CD4-positive, alpha-beta T cell treated with Interferon gamma for 1 hour (primary cell): ENCODE measurements around the gene GP1BA.
A peak's percentile ranks its signal among the peaks of the same experiment; 100 is the strongest.

Experiments used
- DNase-seq: peaks from one replicate; pipeline ENCODE4 v3.0.0-alpha.2; 2020

GP1BA gene

DNA sequence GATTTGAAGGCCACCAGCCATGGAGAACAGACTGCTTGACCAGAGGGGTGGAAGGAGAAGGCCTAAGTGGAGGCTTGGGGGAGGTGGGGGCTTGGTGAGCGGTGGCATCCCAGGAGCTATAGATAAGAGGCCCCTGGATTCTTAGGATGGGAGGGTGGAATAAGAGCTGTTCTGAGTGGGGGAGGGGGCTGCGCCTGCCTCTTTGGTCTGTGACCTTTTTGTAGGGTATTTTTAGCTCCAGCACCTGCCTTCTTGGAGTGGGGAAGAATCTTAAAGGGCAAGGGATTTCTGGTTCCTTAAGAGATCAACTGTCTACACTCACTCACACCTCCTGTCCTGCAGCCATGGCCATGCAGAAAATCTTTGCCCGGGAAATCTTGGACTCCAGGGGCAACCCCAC is 19.4 kb downstream of the GP1BA start:
- no peak for DNase-seq

DNA sequence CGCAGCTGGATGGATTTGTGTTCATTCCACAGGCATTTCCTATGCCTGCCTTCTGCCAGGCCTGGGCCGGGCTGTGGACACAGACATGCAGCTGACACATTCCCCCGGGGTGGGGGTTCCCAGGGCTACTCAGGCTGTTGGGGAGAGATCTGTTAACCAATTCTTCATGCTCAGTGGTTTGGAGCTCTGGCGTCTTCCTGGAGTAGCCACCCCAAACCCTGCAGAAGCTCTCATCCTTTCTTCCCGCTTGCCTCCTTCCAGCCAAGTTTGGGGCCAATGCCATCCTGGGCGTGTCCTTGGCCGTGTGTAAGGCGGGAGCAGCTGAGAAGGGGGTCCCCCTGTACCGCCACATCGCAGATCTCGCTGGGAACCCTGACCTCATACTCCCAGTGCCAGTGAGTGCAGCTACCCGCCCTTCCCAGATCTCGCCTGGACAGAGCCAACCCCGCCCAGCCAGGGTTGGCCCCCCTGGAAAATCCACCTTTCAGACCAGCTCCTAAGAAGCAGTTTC is 21.4 kb downstream of the GP1BA start:
- no peak for DNase-seq

DNA sequence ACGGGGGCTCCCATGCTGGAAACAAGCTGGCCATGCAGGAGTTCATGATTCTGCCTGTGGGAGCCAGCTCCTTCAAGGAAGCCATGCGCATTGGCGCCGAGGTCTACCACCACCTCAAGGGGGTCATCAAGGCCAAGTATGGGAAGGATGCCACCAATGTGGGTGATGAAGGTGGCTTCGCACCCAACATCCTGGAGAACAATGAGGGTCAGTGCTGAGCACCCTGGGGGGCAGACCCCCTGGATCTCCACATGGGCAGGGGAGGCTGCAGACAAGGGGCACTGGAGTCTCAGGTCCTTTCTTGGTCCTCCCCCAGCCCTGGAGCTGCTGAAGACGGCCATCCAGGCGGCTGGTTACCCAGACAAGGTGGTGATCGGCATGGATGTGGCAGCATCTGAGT is 23.0 kb downstream of the GP1BA start:
- no peak for DNase-seq

GRCh38 chr17:4956493-4957061 is 24.5 kb downstream of the GP1BA start:
- no peak for DNase-seq

GRCh38 chr17:4958102-4958501 is 26.0 kb downstream of the GP1BA start:
- no peak for DNase-seq

DNA sequence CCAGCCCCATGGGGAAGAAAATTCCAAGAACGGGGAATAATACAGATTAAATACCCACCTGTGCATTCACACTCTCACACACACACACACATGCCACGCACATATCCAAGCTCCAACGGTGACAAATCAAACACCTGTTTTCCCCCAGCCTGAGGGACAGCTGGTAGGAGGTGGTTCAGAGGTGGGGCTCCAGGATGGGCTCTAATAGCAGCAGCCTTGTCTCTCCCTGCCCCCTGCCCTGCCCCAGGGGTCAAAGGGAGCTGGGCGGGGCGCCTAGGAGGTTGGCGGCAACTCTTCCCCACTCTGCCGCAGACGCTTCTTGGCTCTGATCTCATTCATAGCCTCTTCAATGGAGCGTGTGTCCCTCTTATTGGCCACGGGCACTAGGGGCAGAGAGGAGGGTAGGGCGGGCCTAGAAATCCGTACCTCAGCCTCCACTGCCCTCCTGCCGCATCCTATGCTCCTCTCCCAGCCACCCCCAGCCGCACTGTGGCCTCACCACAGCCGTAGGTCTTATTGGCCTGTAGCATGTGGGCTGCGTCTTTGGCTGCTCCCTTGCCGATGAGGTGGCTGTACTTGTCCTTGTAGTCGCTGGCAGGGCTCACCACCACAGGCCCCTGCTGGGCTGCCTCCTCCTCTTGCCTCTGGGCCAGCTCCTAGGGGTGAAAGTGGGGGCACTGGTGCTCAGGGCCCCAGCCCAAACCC is 27.3 kb downstream of the GP1BA start:
- DNase-seq: no peak

DNA sequence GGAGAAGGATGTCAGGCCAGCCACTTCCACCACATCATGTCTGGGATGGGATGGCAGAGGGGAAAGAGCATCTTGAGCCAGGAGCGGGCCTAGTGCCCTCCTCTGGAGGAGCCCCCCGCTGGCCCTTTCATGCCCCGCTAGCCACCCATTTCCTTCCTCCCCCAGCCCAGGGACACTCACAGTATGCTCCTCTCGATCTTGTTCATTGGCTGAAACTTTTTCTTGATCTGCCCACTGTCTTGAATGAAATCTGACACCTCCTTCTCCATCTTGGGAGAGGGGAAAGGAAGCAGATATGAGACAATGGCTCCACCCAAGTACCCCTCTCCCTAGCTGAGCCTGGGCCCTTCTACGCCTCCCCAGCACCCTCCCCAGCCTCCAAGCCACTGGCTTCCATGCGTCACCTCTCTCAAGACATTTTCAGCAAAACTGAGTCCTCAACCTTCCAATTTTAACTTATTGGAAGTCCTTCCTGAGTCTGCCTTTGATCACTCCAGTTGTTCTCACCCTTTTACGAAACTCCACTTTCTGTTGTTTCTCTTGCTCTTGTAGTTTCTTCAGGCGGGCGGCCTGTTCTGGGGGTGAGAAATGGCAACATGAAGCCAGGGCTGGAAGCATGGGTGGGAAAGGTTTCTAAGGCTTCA is 28.3 kb downstream of the GP1BA start:
- no peak for DNase-seq

DNA sequence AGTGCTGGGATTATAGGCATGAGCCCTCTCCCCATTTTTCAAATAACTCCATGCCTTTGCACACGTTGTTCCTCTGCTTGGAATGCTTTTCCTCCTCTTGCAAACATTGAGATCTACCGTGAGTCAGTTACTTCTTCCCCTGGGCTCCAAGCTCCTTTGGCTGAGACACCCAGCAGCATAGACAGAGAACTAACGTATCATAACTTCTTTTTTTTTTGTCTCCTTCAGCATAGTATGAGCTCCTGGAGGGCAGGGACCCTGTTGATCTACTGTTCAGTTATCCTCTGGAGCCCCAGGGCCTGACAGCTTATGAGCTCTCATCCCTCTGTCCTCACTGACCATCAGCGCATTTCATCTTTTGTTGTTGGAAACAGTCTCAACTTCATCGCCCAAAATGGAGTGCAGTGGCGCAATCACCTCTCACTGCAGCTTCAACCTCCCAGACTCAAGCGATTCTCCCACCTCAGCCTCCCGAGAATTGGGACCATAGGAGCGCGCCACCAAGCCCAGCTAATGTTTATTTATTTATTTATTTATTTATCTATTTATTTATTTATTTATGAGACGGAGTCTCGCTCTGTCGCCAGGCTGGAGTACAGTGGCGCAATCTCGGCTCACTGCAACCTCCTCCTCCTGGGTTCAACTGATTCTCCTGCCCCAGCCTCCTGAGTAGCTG is 33.4 kb downstream of the GP1BA start:
- no peak for DNase-seq

DNA sequence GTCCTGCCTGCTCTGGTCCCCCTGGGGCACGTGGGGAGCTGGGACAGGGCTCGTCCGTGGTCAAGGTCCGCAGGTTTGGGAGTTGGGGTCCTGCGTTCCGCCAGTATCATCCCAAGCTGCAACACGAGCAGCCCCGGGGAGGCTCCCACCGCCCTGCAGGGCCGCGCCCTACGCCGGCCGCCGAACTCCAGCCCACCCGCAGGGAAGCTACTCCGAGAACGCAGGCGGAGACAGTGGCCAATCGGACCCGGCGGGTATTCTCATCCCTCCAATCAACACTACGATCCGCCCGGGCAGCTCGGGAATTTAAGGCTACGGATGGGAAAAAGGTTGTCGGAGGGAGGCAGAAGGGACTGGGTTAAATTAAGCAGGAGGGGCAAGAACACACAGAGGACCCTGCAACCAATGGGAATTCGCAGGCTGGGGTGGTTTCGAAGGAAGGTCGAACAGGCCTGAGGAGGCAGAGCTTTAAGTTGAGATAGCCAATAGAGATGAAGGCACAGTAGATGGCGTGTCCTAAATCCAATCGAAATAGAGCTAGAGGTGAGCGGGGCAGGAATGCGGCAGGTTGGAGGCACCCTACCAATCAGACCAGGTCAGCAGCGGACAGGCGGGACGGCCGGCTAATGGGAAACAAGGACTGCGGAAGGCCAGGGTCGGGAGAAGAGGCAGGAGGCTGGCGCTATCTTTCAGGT is 34.9 kb downstream of the GP1BA start:
- DNase-seq: peak; percentile 99

DNA sequence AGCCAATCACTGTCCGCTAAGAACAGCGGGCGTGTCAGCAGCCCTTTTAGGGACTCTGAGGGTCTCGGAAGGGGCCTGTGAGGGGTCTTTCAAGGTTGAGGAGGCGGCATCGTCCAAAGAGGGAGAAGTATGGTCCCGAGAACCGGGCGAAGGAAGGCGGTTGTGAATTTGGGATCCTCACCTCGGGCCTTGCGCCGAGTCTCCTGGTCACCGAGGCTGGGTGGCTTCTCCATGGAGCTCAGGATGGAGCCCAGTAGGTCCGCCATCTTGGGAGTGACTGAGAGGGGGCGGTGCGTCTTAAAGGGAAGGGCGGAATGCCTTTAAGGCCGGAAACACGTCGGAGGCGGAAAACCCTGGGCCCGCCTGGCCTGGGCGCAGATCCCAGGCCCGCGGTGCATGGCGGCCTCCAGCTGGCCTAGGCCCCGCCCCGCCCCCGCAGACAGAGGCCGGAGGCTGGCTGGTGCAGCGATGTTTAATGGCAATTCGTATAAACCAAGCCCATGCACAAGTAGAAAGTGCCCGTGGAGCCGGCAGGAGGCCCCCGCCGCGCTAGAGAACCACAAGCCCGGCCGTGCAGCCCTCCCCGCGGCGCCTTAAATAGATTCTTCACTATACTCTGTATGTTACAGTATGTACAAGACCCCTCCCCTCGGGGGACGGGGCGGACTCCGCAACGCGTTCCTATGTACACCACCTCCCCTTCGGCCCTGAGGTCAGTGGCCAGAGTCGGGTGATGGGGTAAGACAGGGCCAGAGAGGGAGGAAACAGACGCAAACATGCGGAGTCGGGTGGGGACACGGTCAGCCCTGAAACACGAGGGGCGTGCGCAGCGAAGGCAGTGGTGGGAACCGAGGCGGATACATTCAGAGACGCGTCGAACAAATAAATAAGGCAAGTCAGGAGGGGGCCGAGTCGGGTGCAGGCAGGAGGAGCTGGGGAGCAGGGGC is 35.7 kb downstream of the GP1BA start, which contains the start of gene SPAG7:
SPAG7 (minus strand) TSS at position 279 of the 947 bp plus-strand sequence; CDS start at position 266, 13 bp downstream.
- peak; percentile 93 for DNase-seq

DNA sequence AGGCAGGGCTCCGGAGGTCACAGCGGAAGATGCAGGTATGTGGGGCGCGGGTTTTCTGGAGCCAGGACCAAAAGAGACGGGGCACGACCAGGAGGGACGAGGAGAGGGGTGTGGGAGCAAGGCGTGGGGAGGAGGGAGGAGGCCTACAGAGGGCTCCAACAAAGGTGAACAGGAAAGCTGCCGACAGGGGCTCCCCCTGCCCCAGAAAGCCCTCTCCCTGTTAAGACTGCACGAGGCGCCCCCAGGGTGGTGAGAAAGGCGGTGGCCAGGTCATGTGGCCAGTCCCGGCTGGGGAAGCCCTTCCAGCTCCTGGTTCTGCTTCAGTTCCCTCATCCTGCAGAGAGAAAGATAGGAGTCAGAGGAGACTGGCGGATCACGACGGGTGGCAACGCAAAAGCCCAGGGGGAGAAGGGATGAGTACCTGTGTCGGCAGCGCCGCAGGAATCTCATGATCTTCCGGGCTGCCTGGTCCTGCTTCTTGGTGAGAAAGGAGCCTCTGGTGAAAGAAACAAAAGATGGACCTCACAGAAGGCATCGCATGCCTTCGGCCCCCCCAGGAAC is 36.5 kb downstream of the GP1BA start:
- no peak for DNase-seq

DNA sequence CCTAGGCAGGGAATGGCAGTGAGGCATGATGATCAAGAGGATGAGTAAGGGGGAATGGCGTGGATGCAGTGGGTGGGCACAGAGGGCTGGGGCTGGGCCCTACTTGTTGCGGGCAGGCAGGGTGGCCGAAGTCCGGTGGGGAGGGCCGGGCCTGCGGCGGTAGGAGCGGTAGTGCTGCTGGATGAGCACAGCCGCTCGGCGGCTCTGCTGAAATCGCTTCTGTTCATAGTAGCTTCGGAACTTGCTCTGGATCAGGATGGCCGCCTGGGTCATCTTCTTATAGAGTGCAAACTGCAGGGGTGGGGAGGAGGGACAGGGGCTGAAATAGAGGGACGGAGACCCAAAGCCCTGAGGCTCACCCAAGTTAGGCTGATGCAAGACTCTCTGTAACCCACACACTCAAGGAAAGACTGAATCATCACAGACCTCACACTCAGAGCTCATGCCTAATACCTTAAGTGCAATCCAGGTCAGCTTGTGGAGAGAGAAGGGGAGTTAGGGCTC is 37.0 kb downstream of the GP1BA start:
- no peak for DNase-seq

DNA sequence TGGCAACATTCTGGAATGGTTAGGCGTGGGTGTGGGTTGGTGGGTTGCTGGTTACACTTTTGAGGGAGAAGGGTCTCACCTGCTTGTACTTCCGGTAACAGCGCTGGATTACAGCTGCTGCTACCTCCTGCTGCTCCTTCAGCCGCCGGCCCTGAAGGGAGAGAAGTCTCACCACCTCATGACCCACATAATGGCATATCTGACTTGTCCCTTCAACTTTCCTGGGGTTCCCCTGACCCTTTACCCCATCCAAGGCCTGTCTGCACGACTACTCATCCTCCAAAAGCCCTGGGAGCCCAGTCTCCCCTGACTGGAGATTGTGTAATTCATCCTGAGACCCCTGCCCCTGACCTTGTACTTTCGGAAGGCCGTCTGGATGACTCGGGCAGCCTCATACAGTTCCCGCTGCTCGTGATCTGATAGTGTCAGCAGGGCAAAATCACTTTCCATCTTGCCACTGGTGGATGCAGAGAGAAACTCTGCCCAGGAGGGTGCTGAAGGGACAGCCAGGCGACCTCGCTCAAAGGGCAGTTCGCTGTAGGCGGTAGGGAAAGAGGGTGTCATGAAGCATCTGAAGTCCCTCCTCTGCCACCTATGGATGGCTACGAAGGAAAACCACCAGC is 37.6 kb downstream of the GP1BA start:
- DNase-seq: no peak

GRCh38 chr17:4970273-4970672 is 38.2 kb downstream of the GP1BA start:
- DNase-seq: no peak

DNA sequence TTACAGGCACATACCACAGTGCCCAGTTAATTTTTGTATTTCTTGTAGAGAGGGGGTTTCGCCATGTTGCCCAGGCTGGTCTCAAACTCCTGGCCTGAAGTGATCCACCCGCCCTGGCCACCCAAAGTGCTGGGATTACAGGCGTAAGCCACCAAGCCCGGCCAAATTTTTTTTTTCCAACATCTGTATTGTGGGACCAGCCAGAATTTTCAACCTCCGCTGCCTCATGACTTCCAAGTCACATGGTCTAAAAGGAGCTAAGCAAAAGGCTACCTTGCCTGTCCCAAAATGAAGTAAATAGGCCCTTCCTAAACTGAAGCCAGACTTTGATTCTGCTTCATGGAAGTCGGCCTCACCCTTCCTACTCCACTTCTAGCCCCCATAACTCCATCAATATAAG is 39.7 kb downstream of the GP1BA start:
- DNase-seq: no peak

DNA sequence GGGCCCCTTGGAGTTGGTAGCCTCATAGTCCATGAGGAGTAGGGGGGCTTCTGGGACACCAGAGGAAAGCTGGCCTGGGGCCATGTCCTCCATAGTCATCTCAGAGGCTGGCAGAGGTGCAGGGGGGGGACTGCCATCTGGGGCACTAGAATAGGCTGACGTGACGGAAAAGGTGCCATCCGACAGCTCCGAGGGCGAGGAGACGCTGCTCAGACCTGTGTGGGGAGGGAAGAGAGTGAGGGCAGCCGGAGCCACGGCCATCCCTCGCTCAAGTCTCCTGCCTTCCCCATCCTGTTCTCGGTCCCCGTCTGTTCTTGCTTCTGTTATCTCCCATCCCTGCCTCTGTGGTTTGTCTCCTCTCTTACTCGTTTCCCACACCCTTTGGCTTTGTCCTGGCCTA is 40.2 kb downstream of the GP1BA start:
- DNase-seq: no peak

DNA sequence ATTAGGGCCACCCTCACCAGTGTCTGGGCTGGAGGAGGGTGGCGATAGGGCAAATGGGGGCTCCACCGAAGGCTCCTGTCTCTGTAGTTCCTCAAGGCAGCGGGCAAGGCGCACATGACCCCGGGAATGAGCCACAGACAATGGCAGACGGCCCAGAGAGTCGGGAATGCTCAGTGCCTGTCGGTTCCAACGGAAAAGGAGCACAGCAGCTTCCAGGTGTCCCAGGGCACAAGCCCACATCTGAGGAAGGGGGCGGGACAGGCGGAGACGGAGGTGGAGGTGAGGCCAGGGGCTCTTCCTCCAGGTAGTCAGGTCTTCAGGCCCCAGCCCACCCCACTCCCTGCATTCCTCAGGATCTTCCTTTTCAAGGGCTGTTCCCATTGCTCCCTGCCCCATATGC is 40.7 kb downstream of the GP1BA start:
- DNase-seq: no peak

DNA sequence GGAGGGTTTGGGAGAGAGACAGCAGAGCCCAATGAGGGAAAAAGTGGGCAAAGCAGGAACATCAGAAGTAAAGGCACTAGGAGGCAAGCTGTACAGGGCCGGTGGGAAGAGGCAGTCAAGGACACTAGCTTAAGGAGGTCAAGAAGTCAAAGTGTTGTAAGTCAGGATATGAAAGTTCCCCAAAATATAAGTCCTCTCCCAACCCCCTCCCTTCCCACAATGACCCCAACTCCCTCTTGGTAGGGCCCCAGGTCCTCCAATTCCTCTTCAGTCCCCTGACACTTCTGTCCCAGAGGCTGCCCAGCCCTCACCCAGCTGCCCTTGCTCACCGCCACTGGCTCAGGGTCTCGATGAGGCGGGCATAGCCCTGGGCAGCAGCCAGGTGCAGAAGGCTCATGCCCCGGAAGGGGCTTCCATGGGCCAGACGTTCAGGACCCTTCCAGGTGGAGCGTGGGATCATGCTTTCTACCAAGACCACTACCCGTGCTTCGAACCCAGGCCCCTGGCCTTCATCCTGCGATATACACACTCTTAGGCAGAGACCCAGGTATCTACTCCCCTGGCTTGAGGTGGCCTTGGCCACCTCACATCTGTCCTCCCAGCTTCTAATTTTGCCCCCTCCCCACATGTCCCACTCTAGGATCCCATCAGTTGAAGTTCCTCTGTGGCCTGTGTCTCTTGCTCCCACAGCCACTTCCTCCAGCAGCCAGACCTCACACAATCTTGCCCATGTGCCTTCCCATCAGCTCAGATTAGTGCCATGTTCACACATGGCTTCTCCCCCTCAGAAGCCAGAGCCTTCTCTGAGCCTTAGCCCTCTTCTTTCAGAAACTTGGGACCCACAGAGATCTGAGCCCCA is 41.4 kb downstream of the GP1BA start:
- DNase-seq: no peak

DNA sequence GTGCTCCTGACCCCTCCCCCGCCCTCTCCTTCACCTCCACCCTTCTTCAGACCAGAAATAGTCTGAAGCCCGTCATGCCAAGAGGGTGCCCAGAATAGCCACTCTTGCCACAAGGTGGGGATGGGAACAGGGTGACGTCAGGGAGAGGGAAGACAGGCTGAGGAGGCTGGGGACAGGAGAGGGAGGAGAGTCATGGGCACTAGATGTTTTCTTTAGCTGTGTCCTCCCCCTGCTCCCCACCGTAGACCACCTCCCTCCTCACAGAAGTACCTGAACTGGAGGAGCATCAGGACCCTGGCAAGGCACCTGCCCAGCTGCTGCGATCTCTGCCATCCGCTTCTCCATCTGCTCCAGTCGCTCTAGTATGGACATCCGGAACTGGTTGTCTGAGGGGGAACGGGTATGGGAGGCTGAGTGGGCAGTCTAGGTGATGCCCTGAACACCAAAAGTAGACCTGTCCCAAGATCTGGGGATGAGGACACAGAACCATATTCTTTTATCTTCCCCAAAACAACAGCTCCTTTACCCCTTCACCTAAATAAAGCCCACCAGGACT is 42.1 kb downstream of the GP1BA start:
- no peak for DNase-seq
